Measurements from ENCODE around the gene GPR31. TPM values are rescaled to one million over a fixed set of nuclear protein-coding genes. Genes with fewer than 3 reads are reported as not detected.

Gene GPR31
- polyA plus RNA-seq, 1 donor from 2014 or later, result not detected

GRCh38 chr6:167143041-167143440, 14.7 kb downstream of the GPR31 start:
- Histone ChIP-seq H3K9me3 (ENCODE audit: low read length) (no peaks in the 10 kb centered on the region), H3K4me3 (ENCODE audit: low read length) (no peak overlapping the region), H3K27me3 (ENCODE audit: insufficient read depth, low read depth, low read length) (no peaks in the 10 kb centered on the region), H3K4me2 (ENCODE audit: low read length) (no peak overlapping the region), H3K36me3 (ENCODE audit: insufficient read depth, low read length) (no peaks in the 10 kb centered on the region), H3F3A (ENCODE audit: insufficient read depth, low read length, poor library complexity, severe bottlenecking) (peaks cover 3% of the 10 kb centered on the region), H3K9ac (ENCODE audit: low read length) (no peak overlapping the region), H3K79me2 (replicated peaks; ENCODE audit: insufficient read depth, low read length) (no peaks in the 10 kb centered on the region), H3K27ac (ENCODE audit: low read length) (no peak overlapping the region), H2AFZ (ENCODE audit: low read depth, low read length) (no peak overlapping the region), H4K20me1 (ENCODE audit: insufficient read depth) (no peaks in the 10 kb centered on the region), H3K9me2 (ENCODE audit: insufficient read depth, low read length) (no peaks in the 10 kb centered on the region)
- no peak for TF ChIP-seq EP300 (conservative IDR thresholded peaks at IDR 0.05; ENCODE audit: poor library complexity, severe bottlenecking)
- no peak for TF ChIP-seq REST (IDR thresholded peaks at IDR 0.05; ENCODE audit: borderline replicate concordance)
- TF ChIP-seq RAD21 (conservative IDR thresholded peaks at IDR 0.05), result no peak
- TF ChIP-seq SMC3 (conservative IDR thresholded peaks at IDR 0.05; ENCODE audit: poor library complexity), result no peak
- TF ChIP-seq CTCF (IDR thresholded peaks at IDR 0.05; ENCODE audit: poor library complexity, severe bottlenecking), result no peak
- TF ChIP-seq EZH2 (IDR thresholded peaks at IDR 0.05; ENCODE audit: borderline replicate concordance, insufficient read depth, low read length, poor library complexity, severe bottlenecking), result no peak
- TF ChIP-seq POLR2AphosphoS5 (IDR thresholded peaks at IDR 0.05), result no peak

GRCh38 chr6:167142433-167142761, 15.4 kb downstream of the GPR31 start:
- H3K79me2 ChIP-seq (replicated peaks; ENCODE audit: insufficient read depth, low read length), result no peaks in the 10 kb centered on the region
- no peak overlapping the region for H3K27ac ChIP-seq (ENCODE audit: low read length)
- no peak overlapping the region for H3K4me3 ChIP-seq (ENCODE audit: low read length)
- H3K9ac ChIP-seq (ENCODE audit: low read length), result no peak overlapping the region
- no peak overlapping the region for H2AFZ ChIP-seq (ENCODE audit: low read depth, low read length)
- no peaks in the 10 kb centered on the region for H4K20me1 ChIP-seq (ENCODE audit: insufficient read depth)
- no peaks in the 10 kb centered on the region for H3K9me3 ChIP-seq (ENCODE audit: low read length)
- H3K9me2 ChIP-seq (ENCODE audit: insufficient read depth, low read length), result no peaks in the 10 kb centered on the region
- no peak for TF ChIP-seq EZH2 (IDR thresholded peaks at IDR 0.05; ENCODE audit: borderline replicate concordance, insufficient read depth, low read length, poor library complexity, severe bottlenecking)
- TF ChIP-seq MXI1 (conservative IDR thresholded peaks at IDR 0.05; ENCODE audit: poor library complexity, severe bottlenecking), result no peak
- peak; percentile 10 for TF ChIP-seq CTCF (IDR thresholded peaks at IDR 0.05; ENCODE audit: poor library complexity, severe bottlenecking)
- H3F3A ChIP-seq (ENCODE audit: insufficient read depth, low read length, poor library complexity, severe bottlenecking), result peaks cover 3% of the 10 kb centered on the region
- H3K4me2 ChIP-seq (ENCODE audit: low read length), result no peak overlapping the region
- H3K27me3 ChIP-seq (ENCODE audit: insufficient read depth, low read depth, low read length), result no peaks in the 10 kb centered on the region
- no peaks in the 10 kb centered on the region for H3K36me3 ChIP-seq (ENCODE audit: insufficient read depth, low read length)
